Stimulated activated memory B cell treated with anti-CD40 and anti-IgM and Interleukin-4, amounts not matched to agents 10 μg/mL and 1 μg/mL and 100 μg/mL, for 72 hours (primary cell): ENCODE measurements around the gene FYB2.

Experiments used
- ATAC-seq: fragments of 150-1000 bp; cut with Tn5 transposase; 2 replicates; pipeline ENCODE4 v1.10.0; 2021
- H3K27ac Mint-ChIP-seq: one replicate; pipeline ENCODE4 v1.8.0; 2022; ENCODE audit warnings: mild to moderate bottlenecking, mixed read lengths
- H3K27me3 Mint-ChIP-seq: one replicate; pipeline ENCODE4 v1.8.0; 2022; ENCODE audit warnings: mixed read lengths
- H3K36me3 Mint-ChIP-seq: one replicate; pipeline ENCODE4 v1.8.0; 2022; ENCODE audit warnings: mixed read lengths
- H3K4me1 Mint-ChIP-seq: one replicate; pipeline ENCODE4 v1.8.0; 2022; ENCODE audit warnings: mixed read lengths
- H3K4me3 Mint-ChIP-seq: one replicate; pipeline ENCODE4 v1.8.0; 2022; ENCODE audit warnings: mild to moderate bottlenecking, moderate library complexity, mixed read lengths
- H3K9me3 Mint-ChIP-seq: one replicate; pipeline ENCODE4 v1.8.0; 2022; ENCODE audit warnings: mixed read lengths

FYB2 gene

DNA sequence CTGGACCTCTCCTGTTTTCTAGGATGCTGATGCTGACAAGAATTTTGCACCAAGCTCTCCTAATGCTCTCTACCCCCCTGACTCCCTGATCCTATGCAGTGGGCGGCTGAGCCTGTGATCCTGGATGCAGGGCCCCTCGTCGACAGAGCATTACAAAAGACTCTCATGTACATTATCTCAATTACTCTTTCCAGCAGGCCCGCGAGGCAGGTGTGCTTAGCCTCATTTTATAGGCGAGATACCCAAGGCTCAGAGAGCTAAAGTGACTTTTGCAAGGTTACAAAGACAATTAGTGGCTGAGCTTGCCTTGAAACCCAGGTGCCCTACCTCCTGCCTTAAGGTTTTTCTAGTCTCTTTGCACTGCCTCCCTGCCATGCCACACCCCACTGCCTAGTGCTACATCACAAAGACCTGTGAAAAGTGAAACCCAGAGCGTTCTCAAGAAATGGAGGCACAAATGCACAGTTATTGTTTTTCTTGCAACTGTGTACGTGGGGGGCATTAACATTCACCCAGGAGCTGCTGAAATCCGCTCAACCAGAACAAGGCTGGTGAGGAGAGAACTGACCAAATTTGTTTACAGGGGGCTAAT, 25.4 kb upstream of the FYB2 start:
- no peak for ATAC-seq
- no peaks in the 10 kb centered on the region for H3K4me1 Mint-ChIP-seq
- no peaks in the 10 kb centered on the region for H3K36me3 Mint-ChIP-seq
- no peaks in the 10 kb centered on the region for H3K9me3 Mint-ChIP-seq
- no peak overlapping the region for H3K27ac Mint-ChIP-seq
- no peak overlapping the region for H3K4me3 Mint-ChIP-seq
- H3K27me3 Mint-ChIP-seq, result peaks cover 9% of the 10 kb centered on the region

DNA sequence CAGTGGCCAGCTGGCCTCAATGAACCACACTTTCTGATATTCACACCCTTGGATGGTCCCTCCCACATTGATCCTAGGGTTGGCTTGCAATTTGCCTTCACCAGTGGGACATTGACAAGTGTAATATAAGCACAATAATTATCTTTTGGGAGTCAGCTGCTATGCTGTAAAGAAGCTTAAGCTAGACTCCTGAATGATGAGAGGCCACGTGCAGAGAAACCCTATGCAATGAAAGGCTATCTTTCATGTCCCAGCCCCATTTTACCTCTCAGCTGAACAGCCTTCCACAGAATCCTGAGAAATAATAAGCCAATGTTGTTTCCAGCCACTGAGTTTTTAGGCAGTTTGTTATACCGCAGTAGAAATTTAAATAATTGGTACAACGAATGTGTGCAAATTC, 24.3 kb upstream of the FYB2 start:
- no peak for ATAC-seq
- H3K36me3 Mint-ChIP-seq, result no peaks in the 10 kb centered on the region
- H3K4me3 Mint-ChIP-seq, result no peak overlapping the region
- H3K4me1 Mint-ChIP-seq, result no peaks in the 10 kb centered on the region
- no peak overlapping the region for H3K27ac Mint-ChIP-seq
- H3K9me3 Mint-ChIP-seq, result no peaks in the 10 kb centered on the region
- peaks cover 19% of the 10 kb centered on the region for H3K27me3 Mint-ChIP-seq

DNA sequence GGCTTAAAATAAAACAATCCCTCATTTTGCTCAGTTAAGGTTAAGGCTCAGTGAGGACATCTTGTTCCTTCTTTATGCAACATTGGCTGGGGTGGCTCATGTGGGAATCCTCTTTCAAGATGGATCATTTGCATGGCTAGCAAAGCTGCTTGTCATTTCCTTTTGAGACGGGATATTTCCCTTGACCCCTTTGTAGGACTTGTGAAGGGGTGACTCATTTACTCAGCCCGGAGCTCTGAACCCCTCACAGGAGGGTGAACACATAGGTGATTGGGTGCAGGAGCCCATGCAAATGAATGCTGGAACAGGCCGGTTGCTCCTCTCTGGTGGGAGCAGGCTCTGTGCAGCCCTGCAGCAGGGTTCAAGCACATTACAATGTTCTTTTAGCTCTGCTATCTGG, 19.6 kb upstream of the FYB2 start:
- no peak overlapping the region for H3K4me3 Mint-ChIP-seq
- no peaks in the 10 kb centered on the region for H3K4me1 Mint-ChIP-seq
- no peak for ATAC-seq
- H3K9me3 Mint-ChIP-seq, result no peaks in the 10 kb centered on the region
- H3K27me3 Mint-ChIP-seq, result peaks cover 10% of the 10 kb centered on the region
- no peaks in the 10 kb centered on the region for H3K36me3 Mint-ChIP-seq
- no peak overlapping the region for H3K27ac Mint-ChIP-seq

DNA sequence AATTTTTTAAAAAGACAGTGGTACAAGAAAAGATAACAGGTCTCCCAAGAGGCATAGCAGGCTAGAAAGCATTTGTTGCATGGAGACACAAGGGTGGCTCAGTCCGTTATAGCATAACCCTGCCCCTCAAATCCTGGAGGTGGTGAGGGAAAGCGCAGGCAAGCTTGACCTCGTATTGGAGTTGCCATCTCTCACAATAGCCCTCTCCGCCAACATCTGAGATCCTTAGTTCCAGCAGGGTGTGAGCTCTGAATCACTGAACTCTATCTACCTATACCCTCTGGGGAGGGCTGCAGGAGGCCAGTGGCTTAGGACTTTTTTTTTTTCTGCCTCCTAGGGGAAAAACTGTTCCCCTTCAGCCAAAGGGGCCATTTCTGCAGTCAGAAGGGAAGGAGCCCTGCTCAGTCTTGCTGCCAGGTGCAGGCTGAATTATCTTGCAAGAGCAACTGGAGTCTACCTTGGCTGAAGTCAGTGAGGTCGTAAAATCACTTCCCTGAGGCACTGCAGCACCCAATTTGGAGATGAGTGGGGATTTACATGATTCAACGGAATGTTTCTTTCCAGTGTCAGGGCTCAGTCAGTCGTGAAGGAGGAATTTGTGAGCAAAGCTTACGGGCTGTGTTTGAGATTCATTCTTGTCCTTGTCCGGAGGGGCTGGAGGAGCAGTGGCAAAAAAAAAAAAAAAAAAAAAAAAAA, 18.2 kb upstream of the FYB2 start:
- no peak overlapping the region for H3K27ac Mint-ChIP-seq
- ATAC-seq, result no peak
- no peak overlapping the region for H3K4me3 Mint-ChIP-seq
- H3K9me3 Mint-ChIP-seq, result no peaks in the 10 kb centered on the region
- H3K27me3 Mint-ChIP-seq, result peaks cover 10% of the 10 kb centered on the region
- no peaks in the 10 kb centered on the region for H3K4me1 Mint-ChIP-seq
- H3K36me3 Mint-ChIP-seq, result no peaks in the 10 kb centered on the region

DNA sequence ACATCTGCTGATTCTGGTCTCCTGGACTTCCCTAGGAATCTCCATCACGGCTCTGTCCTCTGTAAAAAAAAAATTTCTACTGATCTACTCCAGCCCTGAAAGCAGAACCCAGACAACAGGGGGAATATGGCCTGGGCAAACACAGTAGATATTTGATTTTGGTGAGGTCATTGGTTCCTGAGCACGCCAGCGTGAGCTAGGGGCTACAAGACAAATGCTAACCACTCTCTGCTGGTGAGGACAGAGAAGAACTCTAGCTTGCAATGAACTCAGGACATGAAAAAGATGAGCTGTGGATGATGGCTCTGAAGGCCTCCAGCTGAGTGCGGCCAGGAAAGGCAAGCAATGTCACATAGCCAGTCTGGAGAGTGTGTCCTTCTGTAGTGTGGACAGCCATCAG, 17.2 kb upstream of the FYB2 start:
- Mint-ChIP-seq H3K36me3 (no peaks in the 10 kb centered on the region), H3K9me3 (no peaks in the 10 kb centered on the region), H3K4me3 (no peak overlapping the region), H3K27ac (no peak overlapping the region), H3K27me3 (peaks cover 16% of the 10 kb centered on the region), H3K4me1 (no peaks in the 10 kb centered on the region)
- no peak for ATAC-seq

DNA sequence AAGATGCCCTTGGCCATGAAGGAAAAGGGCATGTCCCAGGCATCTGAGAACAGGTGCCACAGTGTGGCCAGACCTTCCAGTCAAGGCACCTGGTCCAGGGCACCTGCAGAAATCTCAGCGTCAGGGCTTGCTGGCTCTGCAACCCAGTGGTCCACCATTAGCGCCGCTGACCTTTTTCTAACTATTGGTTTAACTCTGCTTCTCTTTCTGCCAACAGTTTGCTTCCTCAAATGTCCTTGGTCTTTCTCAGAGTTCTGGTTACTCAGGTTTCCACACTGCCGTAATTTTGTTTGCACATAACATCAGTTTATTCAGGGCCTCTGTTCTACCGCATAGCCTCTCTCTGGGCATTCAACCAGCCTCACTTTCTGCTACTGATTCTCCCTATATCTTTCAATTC, 16.5 kb upstream of the FYB2 start:
- no peak overlapping the region for H3K27ac Mint-ChIP-seq
- no peak for ATAC-seq
- H3K4me3 Mint-ChIP-seq, result no peak overlapping the region
- H3K9me3 Mint-ChIP-seq, result no peaks in the 10 kb centered on the region
- H3K36me3 Mint-ChIP-seq, result no peaks in the 10 kb centered on the region
- no peaks in the 10 kb centered on the region for H3K4me1 Mint-ChIP-seq
- peaks cover 19% of the 10 kb centered on the region for H3K27me3 Mint-ChIP-seq

DNA sequence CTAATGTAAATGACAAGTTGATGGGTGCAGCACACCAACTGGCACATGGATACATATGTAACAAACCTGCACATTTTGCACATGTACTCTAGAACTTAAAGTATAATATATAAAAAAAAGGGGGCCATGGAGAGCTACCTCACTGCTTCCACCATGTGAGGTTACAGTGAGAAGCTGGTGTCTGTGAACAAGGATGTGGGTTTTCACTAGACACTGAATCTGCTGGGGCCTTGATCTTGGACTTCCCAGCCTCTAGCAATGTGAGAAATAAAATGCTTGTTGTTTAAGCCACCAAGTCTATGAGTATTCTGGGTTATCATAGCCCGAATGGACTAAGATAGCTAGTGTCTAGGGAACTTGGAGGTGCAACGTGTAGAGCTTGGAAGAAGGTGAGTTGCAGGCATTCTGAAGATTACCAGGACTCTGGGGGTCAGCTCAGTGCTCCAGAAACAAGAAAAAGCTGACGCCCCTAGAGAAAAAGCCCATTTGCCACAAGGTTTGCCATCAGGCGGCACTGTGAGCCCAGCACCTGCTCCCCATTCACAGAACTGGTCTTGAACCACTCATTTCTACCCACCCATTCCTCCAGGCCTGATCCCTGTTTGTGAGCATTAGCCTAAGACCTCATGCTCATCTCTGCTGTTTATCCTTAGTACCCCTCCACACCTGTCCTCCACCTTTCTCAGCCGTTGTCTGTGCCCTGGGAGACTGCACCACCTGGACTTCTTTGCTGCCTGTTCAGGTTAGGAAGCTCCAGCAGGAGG, 15.1 kb upstream of the FYB2 start:
- Mint-ChIP-seq H3K27ac (no peak overlapping the region), H3K4me1 (no peaks in the 10 kb centered on the region), H3K27me3 (peaks cover 18% of the 10 kb centered on the region), H3K4me3 (no peak overlapping the region), H3K36me3 (no peaks in the 10 kb centered on the region), H3K9me3 (no peaks in the 10 kb centered on the region)
- ATAC-seq, result no peak

DNA sequence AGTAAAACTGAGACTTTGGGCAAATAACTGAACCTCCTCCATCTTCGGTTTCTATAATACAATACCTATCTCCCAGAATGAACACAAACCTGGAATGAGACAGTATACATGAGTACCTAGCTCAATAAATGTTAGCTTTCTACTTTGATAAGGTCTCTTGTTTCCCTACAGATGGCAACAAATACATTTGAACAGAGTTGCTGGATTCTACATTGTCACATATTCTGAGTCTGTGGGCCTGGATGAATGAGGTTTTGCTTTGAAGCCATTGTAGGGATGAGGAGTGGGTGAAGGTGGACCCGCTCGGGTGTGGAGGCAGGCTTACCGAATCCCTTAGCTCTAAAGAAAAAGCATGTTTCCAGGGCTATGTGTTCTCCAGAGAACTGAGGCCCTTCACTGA, 13.9 kb upstream of the FYB2 start:
- Mint-ChIP-seq H3K27ac (no peak overlapping the region), H3K36me3 (no peaks in the 10 kb centered on the region), H3K9me3 (no peaks in the 10 kb centered on the region), H3K4me1 (no peaks in the 10 kb centered on the region), H3K4me3 (no peak overlapping the region), H3K27me3 (peaks cover 20% of the 10 kb centered on the region)
- no peak for ATAC-seq

DNA sequence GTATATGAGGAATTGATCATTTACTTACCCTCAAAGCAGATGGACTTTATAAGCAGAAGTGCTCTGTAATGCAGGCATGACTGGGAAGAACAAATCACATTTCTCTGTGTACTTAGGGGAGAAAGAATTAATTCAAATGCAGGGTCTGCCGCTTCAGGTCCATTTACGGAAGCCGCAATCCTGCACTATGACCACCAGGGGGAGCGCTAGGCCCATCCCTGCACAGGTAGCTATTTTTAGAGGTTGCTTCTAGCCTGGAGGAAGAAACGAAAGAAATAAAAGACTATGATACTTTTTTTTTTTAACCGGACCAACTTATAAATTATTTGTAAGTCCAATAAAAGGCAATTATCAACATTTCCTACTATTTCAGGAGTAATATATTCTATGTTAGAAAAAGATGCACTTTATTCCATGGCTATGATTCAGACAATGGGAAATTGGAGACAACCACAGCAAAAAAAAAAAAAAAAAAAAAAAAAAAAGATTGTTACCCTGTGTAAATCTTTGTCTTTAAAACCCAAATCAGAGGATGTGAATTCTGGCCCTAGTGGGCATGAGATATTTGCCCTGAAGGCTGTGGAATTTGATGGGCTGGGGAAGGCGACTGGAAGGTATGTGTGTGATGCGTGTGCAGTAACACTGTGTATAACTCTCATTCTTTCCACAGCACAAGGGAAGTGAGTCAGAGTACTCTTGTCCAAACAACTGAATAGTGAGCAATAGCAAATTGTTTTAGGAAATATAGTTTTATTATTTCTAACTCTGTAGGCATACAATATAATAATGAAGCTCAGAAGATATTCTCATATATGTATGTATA, 12.9 kb upstream of the FYB2 start:
- Mint-ChIP-seq H3K4me3 (no peak overlapping the region), H3K27ac (no peak overlapping the region), H3K36me3 (no peaks in the 10 kb centered on the region), H3K27me3 (peaks cover 20% of the 10 kb centered on the region), H3K4me1 (no peaks in the 10 kb centered on the region), H3K9me3 (no peaks in the 10 kb centered on the region)
- peak; percentile 66 for ATAC-seq

DNA sequence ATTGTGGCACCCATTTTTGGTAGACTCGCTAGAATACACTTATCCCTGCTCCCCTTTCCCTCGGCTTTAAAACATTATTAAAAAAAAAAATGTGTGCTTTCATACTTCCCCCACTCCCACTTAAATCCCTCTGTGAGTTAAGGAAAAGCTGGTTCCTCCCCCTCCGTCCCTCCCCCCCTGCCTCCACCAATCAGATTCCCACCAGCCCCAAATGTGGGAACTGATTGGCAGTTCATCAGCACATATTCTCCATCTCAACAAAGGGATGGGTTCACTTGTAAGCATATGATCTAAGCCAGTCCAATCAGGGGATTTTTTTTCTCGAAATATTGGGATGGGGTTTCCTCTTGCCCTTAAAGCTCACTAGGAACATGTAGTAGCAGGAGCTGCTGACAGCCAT, 10.8 kb upstream of the FYB2 start:
- no peaks in the 10 kb centered on the region for H3K4me1 Mint-ChIP-seq
- ATAC-seq, result no peak
- no peaks in the 10 kb centered on the region for H3K36me3 Mint-ChIP-seq
- H3K27me3 Mint-ChIP-seq, result peaks cover 32% of the 10 kb centered on the region
- H3K9me3 Mint-ChIP-seq, result no peaks in the 10 kb centered on the region
- no peak overlapping the region for H3K27ac Mint-ChIP-seq
- no peak overlapping the region for H3K4me3 Mint-ChIP-seq

DNA sequence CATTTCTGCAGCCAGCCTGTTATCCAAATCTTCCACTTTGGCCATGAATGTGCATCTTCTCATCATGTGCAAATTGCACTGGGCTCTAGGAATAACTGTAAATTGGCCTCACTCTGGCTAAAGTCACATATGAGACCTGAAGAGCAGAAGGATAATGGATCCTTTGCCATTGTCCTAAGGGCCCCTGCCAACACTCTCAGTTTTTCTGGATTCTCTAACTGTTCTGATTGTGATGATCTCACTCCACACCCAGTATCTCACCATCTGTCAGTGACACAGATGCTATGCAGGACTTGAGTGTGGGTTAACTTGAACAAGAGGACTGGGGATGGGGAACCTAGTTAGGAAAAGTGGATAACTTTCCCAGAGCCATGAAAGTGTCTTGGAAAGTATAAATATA, 8.5 kb upstream of the FYB2 start:
- Mint-ChIP-seq H3K27me3 (peaks cover 32% of the 10 kb centered on the region), H3K4me1 (no peaks in the 10 kb centered on the region), H3K27ac (no peak overlapping the region), H3K36me3 (no peaks in the 10 kb centered on the region), H3K9me3 (no peaks in the 10 kb centered on the region), H3K4me3 (no peak overlapping the region)
- no peak for ATAC-seq

DNA sequence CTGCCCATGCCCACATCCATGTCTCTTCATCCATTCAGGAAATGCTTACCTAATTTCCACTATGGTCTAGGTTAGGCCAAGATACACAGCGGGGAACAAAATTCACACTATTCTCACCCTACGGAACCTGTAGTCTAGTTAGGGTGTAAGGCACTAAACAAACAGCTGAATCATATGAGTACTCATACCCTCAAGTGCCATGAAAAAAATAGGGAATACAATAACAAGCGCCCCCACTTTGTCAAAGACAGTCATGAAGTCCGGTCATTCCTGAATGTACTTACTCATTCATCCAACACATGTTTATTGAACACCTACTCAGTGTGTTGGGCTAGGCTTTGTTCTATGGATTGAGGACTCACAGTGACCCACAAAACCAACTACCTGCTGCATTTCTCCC, 6.2 kb upstream of the FYB2 start:
- H3K4me3 Mint-ChIP-seq, result no peak overlapping the region
- peaks cover 23% of the 10 kb centered on the region for H3K27me3 Mint-ChIP-seq
- no peaks in the 10 kb centered on the region for H3K4me1 Mint-ChIP-seq
- H3K36me3 Mint-ChIP-seq, result no peaks in the 10 kb centered on the region
- no peaks in the 10 kb centered on the region for H3K9me3 Mint-ChIP-seq
- no peak overlapping the region for H3K27ac Mint-ChIP-seq
- no peak for ATAC-seq

DNA sequence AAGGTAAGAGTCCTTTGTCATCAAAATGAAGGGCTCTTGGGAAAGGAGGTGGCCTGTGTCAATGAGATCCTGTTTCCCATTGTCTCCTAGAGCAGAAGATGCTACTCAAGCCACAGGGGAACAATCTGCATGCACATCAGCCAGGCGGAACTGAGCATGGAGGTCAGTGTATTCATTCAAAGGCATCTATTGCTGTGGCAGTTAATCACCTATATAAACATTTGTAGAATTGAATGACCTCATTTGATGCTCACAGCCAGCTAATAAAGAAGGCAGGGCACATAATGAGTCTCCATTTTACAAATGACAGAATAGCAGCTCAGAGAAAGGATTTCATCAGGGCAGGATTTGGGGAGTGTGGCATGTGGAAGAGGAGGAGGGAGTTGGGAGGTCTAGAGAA, 5.7 kb upstream of the FYB2 start:
- Mint-ChIP-seq H3K4me1 (no peaks in the 10 kb centered on the region), H3K36me3 (no peaks in the 10 kb centered on the region), H3K27me3 (peaks cover 28% of the 10 kb centered on the region), H3K27ac (no peak overlapping the region), H3K9me3 (no peaks in the 10 kb centered on the region), H3K4me3 (no peak overlapping the region)
- no peak for ATAC-seq

DNA sequence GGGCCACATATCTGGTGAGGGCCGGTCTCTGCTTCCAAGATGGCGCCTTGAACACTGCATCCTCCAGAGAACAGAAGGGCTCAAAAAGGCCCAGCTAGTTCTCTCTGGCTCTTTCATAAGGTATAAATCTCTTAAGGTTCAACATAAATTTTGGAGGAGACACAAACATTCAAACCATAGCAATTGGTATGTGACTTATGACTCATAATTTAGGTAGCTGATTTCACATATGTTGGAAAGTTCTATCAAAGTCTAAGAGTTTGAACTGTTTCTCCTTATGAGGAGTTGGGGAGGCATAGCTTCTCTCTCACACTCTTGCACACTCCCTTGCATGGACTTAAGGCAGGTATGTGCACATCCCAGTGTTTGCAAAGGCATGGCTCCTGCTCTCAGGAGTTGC, 5.1 kb upstream of the FYB2 start:
- H3K9me3 Mint-ChIP-seq, result no peaks in the 10 kb centered on the region
- H3K4me1 Mint-ChIP-seq, result no peaks in the 10 kb centered on the region
- no peaks in the 10 kb centered on the region for H3K36me3 Mint-ChIP-seq
- no peak overlapping the region for H3K27ac Mint-ChIP-seq
- no peak overlapping the region for H3K4me3 Mint-ChIP-seq
- peaks cover 32% of the 10 kb centered on the region for H3K27me3 Mint-ChIP-seq
- ATAC-seq, result no peak

DNA sequence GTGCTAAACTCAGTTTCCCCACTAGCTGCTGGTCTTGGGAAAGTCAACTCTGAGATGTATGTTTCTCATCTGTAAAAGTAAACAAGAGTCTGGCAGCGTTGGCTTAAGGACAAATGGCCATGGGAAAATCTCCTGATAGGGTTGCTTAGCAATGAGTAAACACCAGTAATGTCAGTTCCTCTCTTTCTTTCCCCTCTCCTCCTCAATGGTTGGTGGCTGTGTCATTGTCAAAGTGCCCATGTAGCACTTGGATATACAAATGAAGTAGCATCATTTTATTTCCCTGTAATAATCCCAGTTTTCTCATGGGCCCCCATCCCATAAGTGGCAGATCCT, 2.2 kb upstream of the FYB2 start:
- peaks cover 40% of the 10 kb centered on the region for H3K27me3 Mint-ChIP-seq
- H3K4me3 Mint-ChIP-seq, result no peak overlapping the region
- ATAC-seq, result no peak
- no peak overlapping the region for H3K27ac Mint-ChIP-seq
- H3K36me3 Mint-ChIP-seq, result no peaks in the 10 kb centered on the region
- H3K9me3 Mint-ChIP-seq, result no peaks in the 10 kb centered on the region
- peaks cover 6% of the 10 kb centered on the region for H3K4me1 Mint-ChIP-seq
